Activated CD4-positive, alpha-beta T cell treated with anti-CD3 and anti-CD28 coated beads, Interleukin-2, amount 10 ng/mL, durations not matched to agents 7 days and 5 days (primary cell): ENCODE measurements around the gene TMEM170A. TPM values are rescaled to one million over a fixed set of nuclear protein-coding genes. Genes with fewer than 3 reads are reported as not detected.
A peak's percentile ranks its signal among the peaks of the same experiment; 100 is the strongest.
"Not testable (repeated sequence)": the region's sequence is repeated elsewhere in the genome, so short reads cannot be mapped to it uniquely, and the experiment has no call there.

Experiments
- CTCF ChIA-PET: fragments of 350-600 bp; sonication (Branson Sonifier 250); formaldehyde crosslinking; loops from one replicate; lab custom pipeline; 2021; ENCODE audit warnings: antibody characterized with exemption; lab: Charles Lee
- POLR2A ChIA-PET: fragments of 350-600 bp; sonication (Branson Sonifier 250); formaldehyde crosslinking; loops from one replicate; lab custom pipeline; 2021; ENCODE audit warnings: antibody characterized with exemption; lab: Charles Lee
- DNase-seq: peaks from one replicate; pipeline ENCODE4 v3.0.0-alpha.2; 2020
- H3K27ac Mint-ChIP-seq: one replicate; pipeline ENCODE4 v1.8.0; 2021; ENCODE audit warnings: mild to moderate bottlenecking, moderate library complexity, mixed read lengths
- H3K27me3 Mint-ChIP-seq: one replicate; pipeline ENCODE4 v1.8.0; 2021; ENCODE audit warnings: mixed read lengths
- H3K36me3 Mint-ChIP-seq: one replicate; pipeline ENCODE4 v1.8.0; 2021; ENCODE audit warnings: low read depth, mixed read lengths
- H3K4me1 Mint-ChIP-seq: one replicate; pipeline ENCODE4 v1.8.0; 2021; ENCODE audit warnings: mixed read lengths
- H3K4me3 Mint-ChIP-seq: one replicate; pipeline ENCODE4 v1.8.0; 2021; ENCODE audit warnings: mild to moderate bottlenecking, moderate library complexity, mixed read lengths
- H3K9me3 Mint-ChIP-seq: one replicate; pipeline ENCODE4 v1.8.0; 2021; ENCODE audit warnings: mixed read lengths
- total RNA-seq, 2 experiments: library from RNA; stranded (reverse); gene quantifications; one replicate each; pipeline ENCODE4 v1.2.3, GENCODE V29; 2021

The TMEM170A gene
- total RNA-seq, 2 experiments from 2014 or later, result 35.1 to 36.3 TPM

DNA sequence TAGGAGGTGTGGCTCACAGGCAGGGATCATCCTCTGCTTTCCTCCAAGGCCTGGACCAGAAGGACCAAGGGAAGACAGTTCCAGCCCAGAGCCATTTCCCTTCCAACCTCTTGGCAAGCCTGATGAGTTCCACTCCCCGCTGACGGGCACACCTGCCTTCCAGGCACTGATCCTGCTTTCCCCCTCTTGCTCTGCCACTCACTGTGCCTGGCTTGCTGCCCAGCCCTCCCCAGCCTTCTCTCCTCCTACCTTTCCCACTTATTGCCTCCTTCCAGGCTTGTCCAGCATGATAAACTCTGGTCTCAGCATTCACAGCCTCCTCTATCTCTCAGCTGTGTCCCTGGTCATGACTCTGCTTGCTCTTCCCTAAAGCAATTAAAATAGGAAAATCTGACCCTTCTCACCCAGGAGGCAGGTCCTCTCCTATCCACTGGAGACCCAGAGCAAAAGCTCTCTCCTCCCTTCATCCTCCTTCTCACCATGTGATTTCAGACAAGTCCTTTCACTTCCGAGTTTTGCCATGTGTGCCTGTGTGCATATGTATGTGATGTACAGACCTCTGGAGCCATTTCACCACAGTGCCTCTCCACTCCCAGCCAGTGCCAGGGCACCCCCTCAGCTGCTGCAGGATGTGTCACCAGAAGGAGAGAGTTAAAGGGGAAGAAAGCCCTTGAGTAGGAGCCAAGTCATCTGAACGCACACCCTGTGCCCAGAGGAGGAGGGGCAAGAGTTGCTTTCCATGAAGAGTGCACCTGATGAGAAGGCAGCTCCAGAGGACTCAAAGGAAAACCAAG is 13.4 kb upstream of the TMEM170A start:
- DNase-seq, result no peak
- POLR2A ChIA-PET, result no interaction called here
- CTCF ChIA-PET, result interaction anchor here (0.8 to 1.9 kb wide), 3 partner anchors 13 to 39 kb away, joined by 3 to 8 read pairs (median 5); partner anchors contain the start of gene CHST6
- H3K36me3 Mint-ChIP-seq, result no peaks in the 10 kb centered on the region
- H3K4me1 Mint-ChIP-seq, result peaks cover 2% of the 10 kb centered on the region
- H3K27ac Mint-ChIP-seq, result no peak overlapping the region
- no peak overlapping the region for H3K4me3 Mint-ChIP-seq
- no peaks in the 10 kb centered on the region for H3K9me3 Mint-ChIP-seq
- H3K27me3 Mint-ChIP-seq, result peaks cover 6% of the 10 kb centered on the region

DNA sequence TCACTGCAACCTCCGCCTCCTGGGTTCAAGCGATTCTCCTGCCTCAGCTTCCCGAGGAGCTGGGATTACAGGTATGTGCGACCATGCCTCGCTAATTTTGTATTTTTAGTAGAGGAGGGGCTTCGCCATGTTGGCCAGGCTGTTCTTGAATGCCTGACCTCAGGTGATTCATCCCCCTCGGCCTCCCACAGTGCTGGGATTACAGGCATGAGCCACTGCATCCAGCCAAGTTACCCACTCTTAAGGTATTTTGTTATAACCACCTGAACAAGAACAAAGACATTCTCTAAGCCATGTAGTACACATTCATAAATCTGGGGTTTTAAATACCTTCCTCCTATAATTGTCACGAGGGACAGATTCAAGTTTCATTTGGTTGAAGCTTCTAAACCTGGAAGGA is 12.3 kb upstream of the TMEM170A start:
- POLR2A ChIA-PET, result no interaction called here
- no peak overlapping the region for H3K27ac Mint-ChIP-seq

DNA sequence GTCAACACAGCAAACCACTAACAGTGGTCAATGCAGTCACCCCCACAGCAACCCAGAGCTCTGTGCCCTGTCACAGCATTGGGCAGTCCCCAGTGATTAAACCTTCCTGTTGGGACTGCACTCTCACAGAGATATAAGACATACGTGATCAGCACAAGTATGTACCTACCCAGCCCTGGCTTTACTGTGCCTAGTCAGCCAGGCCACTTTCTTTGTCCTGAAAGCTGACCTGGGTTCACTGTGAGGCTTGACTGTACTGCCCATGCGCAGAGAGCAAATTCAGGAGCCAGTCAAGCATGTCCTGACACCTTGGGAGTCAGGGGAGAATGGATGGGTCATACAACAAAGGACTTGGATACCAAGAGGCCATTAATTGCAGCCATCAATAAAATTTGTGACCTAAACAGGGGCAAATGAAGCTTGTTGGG is 10.9 kb upstream of the TMEM170A start:
- CTCF ChIA-PET, result interaction anchor here (1.6 kb wide), 1 partner anchor 10 kb away, joined by 4 read pairs; no protein-coding TSS in a partner anchor

More for the DNA sequence above, 12.3 kb upstream of the TMEM170A start:
- DNase-seq, result no peak
- H3K4me3 Mint-ChIP-seq, result no peak overlapping the region
- CTCF ChIA-PET, result interaction anchor here (0.7 to 1.9 kb wide), 6 partner anchors 12 to 157 kb away, joined by 3 to 8 read pairs (median 4); partner anchors contain the start of gene CHST6
- H3K9me3 Mint-ChIP-seq, result no peaks in the 10 kb centered on the region
- H3K27me3 Mint-ChIP-seq, result peaks cover 6% of the 10 kb centered on the region
- peaks cover 3% of the 10 kb centered on the region for H3K4me1 Mint-ChIP-seq
- no peaks in the 10 kb centered on the region for H3K36me3 Mint-ChIP-seq

DNA sequence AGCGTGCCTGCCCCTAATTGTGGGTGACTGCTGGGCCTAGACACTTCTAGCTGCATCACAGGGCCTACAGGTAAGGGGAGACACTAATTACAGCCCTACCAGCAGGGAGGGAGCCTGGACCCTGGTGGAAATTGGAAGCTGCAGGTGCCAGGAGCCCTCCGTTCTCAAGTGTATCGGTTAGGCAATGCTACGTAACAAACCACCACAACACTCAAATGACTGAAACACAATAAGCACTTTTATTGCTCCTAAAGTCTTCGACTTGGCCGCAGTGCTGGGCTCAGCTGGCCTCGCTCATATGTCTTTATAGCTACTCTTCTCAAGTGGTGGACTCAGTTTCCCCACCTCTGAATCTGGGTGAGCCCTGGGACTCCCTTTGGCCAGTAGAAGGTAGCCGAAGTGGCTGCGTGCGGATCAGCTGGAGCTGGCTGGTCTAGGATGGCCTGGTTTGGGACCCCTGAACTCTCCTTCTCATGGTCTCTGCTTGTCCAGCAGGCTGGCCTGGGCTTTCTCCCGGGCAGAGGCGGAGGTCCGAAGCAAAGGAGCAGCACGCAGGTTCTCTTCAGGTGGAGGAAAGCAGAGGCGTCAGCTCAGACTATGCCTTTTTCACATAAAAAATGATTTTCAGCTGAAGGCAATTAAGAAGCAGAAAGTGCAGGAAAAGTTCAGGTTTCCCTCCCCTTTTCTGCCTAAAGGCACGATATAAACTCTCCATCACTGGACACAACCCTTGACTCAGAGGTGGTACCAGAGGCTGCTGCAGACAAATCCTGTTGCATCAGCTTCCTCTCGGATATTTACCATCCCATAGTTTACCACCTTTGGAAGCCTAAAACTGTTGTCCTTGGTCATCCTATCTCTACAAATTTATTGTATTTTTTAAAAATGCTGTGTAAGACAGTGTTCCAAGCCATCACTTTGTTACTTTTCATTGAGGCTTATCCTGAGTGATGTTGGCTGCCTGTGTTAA is 8.7 kb upstream of the TMEM170A start:
- H3K4me1 Mint-ChIP-seq, result peaks cover 2% of the 10 kb centered on the region

More for the DNA sequence above, 10.9 kb upstream of the TMEM170A start:
- Mint-ChIP-seq H3K9me3 (no peaks in the 10 kb centered on the region), H3K4me1 (peaks cover 3% of the 10 kb centered on the region), H3K4me3 (no peak overlapping the region), H3K27ac (no peak overlapping the region), H3K36me3 (no peaks in the 10 kb centered on the region), H3K27me3 (peaks cover 6% of the 10 kb centered on the region)
- POLR2A ChIA-PET, result no interaction called here
- DNase-seq, result no peak

DNA sequence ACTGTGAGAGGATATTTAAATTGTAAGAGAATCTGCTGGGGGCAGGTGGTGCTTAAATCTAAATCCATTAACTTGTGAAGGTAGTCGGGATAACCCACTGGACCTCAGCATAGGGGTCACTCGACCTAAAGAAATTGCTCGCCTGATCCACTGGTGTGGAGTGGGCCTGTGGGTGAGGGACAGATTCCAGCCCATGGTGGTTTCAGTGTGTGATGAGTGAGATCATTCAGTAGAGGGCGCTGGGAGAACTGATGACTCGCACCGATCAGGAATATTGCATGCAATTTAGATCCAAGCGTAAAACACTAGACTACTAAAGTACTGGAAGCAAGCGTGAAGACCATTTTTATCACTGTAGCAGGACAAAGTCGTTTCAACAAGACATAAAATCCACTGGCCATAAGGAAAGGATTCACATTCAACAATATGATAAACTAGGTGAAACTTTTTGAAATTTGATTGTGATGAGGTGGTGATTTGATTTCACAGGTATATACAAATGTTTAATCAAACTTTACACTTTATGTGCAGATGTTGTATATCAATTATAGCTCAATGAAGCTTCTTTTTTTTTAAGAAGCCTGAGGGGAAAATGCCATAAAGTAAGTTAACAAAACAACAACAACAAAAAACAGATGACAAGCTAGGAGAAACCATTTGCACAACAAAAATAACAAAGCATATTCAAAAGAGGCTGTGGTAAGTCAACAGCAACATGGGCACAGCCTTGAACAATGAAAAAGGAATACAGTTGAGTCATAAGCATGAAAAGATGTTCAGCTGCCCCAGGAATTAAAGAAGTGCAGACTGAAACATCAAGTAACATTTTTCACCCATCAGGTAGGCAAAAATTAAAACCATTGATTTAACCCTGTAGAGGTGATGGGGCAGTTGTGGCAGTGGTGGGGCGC is 7.5 kb upstream of the TMEM170A start:
- CTCF ChIA-PET, result interaction anchor here (1.0 to 1.9 kb wide), 8 partner anchors 8 to 292 kb away, joined by 3 to 8 read pairs (median 4); no protein-coding TSS in a partner anchor
- peak; percentile 54 for DNase-seq
- Mint-ChIP-seq H3K27ac (no peak overlapping the region), H3K27me3 (no peaks in the 10 kb centered on the region), H3K4me3 (no peak overlapping the region), H3K4me1 (peaks cover 1% of the 10 kb centered on the region), H3K9me3 (no peaks in the 10 kb centered on the region), H3K36me3 (no peaks in the 10 kb centered on the region)
- POLR2A ChIA-PET, result interaction anchor here (0.6 kb wide), 1 partner anchor 1699 kb away, joined by 3 read pairs; no protein-coding TSS in a partner anchor

More for the DNA sequence above, 8.7 kb upstream of the TMEM170A start:
- no peaks in the 10 kb centered on the region for H3K36me3 Mint-ChIP-seq
- POLR2A ChIA-PET, result no interaction called here
- H3K4me3 Mint-ChIP-seq, result no peak overlapping the region
- H3K9me3 Mint-ChIP-seq, result no peaks in the 10 kb centered on the region
- no peak overlapping the region for H3K27ac Mint-ChIP-seq
- CTCF ChIA-PET, result interaction anchor here (1.1 to 1.9 kb wide), 5 partner anchors 8 to 291 kb away, joined by 3 to 5 read pairs (median 5); no protein-coding TSS in a partner anchor
- no peak for DNase-seq
- peaks cover 5% of the 10 kb centered on the region for H3K27me3 Mint-ChIP-seq

DNA sequence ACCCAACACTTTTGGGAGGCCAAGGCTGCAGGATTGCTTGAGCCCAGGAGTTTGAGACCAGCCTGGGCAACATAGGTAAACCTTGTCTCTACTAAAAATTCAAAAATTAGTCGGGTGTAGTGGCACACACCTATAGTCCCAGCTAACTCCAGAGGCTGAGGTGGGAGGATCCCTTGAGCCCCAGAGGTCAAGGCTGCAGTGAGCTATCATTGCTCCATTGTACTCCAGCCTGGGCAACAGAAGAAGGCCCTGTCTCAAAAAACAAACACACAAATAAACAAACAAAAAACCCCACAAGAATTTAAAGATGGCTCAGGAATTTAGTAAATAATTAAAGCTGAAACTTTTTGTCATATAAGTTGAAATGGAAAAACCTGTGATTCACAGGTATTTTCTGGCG is 2.3 kb upstream of the TMEM170A start:
- ChIA-PET CTCF (no interaction called here), POLR2A (no interaction called here)
- peaks cover 7% of the 10 kb centered on the region for H3K36me3 Mint-ChIP-seq

DNA sequence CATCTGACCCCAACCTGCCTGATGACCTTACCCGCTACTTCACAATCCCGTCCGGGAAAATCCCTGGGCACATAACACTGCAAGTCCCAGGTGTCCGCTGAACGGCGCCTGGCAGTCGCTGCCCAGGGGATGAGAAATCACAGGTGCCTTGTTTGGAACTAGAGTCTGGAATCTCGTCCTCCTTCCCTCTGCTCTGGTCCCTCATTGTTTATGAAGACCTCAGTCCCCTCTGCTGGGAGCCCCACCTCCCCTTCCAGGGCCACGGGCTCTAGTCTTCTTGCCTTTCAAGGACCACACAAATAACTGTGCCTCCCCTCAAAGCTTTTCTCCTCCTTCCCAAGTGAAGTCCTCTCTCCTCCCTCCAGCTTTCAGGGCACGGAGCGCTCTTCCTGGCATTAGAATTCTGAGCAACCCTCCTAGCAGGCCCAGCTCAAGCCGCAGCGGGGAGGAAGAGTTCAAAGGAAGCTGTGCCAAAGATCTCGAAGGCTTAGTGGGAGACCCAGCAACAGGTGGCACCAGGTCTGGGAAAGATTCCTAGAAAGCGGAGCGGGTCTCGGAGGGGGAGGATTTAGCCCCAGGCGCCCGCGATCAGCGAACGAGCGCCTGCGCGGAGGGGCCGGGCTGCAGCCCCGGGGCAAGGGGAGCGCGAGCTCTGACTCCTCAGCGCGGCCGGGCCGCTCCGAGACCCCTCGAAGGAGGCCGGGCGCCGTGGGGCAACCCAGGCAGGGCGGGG is 934 bp downstream of the TMEM170A start:
- H3K27me3 Mint-ChIP-seq, H3K9me3 Mint-ChIP-seq, POLR2A ChIA-PET: not testable (repeated sequence)
- CTCF ChIA-PET, result interaction anchor here (0.7 to 2.5 kb wide), 12 partner anchors 8 to 264 kb away, joined by 3 to 15 read pairs (median 4); partner anchors contain the start of gene ADAT1
- Mint-ChIP-seq H3K4me3 (peak overlapping the region; percentile 83), H3K36me3 (peaks cover 24% of the 10 kb centered on the region), H3K27ac (peak overlapping the region; percentile 91), H3K4me1 (peaks cover 42% of the 10 kb centered on the region)
- DNase-seq, result peak; percentile 29

More for the DNA sequence above, 2.3 kb upstream of the TMEM170A start:
- Mint-ChIP-seq H3K27me3 (no peaks in the 10 kb centered on the region), H3K9me3 (no peaks in the 10 kb centered on the region), H3K4me1 (peaks cover 22% of the 10 kb centered on the region), H3K4me3 (no peak overlapping the region), H3K27ac (no peak overlapping the region)
- DNase-seq, result no peak

DNA sequence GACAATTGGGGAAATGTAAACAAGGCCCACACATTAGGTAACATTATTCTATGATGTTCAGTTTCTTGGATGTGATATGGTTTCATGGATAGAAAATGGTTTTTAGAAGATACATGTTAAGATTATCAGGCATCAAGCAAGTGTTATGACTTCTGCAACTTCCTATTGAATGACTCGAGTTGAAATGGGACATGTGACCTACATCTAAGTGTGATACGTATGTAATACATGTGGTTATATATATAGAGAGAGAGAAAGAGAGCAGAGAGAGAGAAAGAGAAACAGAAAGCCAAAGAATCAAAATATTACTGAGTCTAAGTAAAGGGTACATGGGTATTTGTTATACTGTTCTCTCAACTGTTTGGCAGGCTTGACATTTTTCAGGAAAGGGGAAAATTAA is 1.7 kb downstream of the TMEM170A start:
- H3K4me3 Mint-ChIP-seq, result peak overlapping the region; percentile 83
- H3K27me3 Mint-ChIP-seq, result no peaks in the 10 kb centered on the region
- no peaks in the 10 kb centered on the region for H3K9me3 Mint-ChIP-seq
- CTCF ChIA-PET, result interaction anchor here (0.6 to 1.4 kb wide), 2 partner anchors 8 to 49 kb away, joined by 3 read pairs; no protein-coding TSS in a partner anchor
- peaks cover 24% of the 10 kb centered on the region for H3K36me3 Mint-ChIP-seq
- POLR2A ChIA-PET, result no interaction called here
- H3K27ac Mint-ChIP-seq, result peak overlapping the region; percentile 91
- DNase-seq, result peak; percentile 24
- H3K4me1 Mint-ChIP-seq, result peaks cover 45% of the 10 kb centered on the region

DNA sequence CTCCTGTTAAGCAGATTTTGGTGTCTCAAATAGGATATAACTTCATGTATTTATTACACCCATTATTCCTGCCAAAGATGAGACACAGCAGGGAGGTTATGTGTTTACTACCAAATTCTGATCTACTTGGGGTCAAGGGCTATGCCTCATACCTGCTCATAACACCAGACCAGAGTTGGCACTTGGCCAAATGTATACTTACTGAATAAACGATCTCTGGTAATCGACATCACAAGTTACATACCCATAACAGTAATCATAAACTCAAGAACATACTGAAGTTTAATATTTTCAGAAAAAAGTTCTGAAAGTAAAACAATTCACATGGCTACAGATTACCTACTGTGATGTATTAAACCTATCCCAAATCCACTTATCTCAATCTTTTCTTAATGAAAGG is 2.9 kb downstream of the TMEM170A start:
- ChIA-PET POLR2A (no interaction called here), CTCF (no interaction called here)
- Mint-ChIP-seq H3K9me3 (no peaks in the 10 kb centered on the region), H3K4me3 (no peak overlapping the region), H3K27me3 (no peaks in the 10 kb centered on the region), H3K36me3 (peaks cover 24% of the 10 kb centered on the region), H3K27ac (peak overlapping the region; percentile 91), H3K4me1 (peaks cover 47% of the 10 kb centered on the region)
- no peak for DNase-seq

DNA sequence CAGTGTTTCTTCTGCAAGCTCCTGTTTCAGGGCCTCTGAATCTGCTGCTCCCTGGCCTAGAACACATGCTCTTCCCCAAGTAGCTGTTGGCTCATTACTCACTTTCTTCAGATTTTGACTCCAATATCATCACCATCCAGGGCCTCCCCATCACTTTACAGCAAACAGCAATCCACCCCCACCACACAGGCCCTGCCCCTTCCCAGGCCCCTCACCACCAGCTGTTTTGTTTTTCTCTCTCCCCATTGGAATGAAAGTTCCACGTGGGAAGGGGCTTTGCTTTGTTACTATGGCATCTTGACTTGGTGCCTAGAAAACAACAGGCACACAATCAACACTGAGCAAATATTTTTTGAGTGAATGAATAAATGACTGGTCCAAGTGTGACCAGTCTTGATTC is 4.0 kb downstream of the TMEM170A start:
- peaks cover 24% of the 10 kb centered on the region for H3K36me3 Mint-ChIP-seq
- H3K4me1 Mint-ChIP-seq, result peaks cover 49% of the 10 kb centered on the region
- ChIA-PET POLR2A (no interaction called here), CTCF (no interaction called here)
- H3K4me3 Mint-ChIP-seq, result no peak overlapping the region
- DNase-seq, result no peak
- H3K27me3 Mint-ChIP-seq, result no peaks in the 10 kb centered on the region
- no peaks in the 10 kb centered on the region for H3K9me3 Mint-ChIP-seq
- H3K27ac Mint-ChIP-seq, result peak overlapping the region; percentile 1

DNA sequence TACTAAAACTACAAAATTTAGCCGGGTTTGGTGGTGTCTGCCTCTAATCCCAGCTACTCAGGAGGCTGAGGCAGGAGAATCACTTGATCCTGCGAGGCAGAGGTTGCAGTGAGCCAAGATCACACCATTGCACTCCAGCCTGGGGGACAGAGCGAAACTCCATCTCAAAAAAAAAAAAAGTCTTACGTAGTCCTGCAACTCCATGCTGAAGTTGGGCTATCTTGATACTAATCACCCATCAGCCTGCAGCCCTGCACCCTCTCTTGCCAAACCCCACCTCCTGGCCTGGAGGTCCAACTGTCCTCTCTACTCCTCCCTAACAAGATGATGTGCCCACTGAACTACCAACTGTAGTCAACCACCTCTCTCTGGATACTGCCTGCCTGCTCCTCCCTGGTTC is 4.8 kb downstream of the TMEM170A start:
- Mint-ChIP-seq H3K36me3 (peaks cover 24% of the 10 kb centered on the region), H3K27me3 (no peaks in the 10 kb centered on the region), H3K4me3 (no peak overlapping the region), H3K4me1 (peaks cover 46% of the 10 kb centered on the region), H3K27ac (no peak overlapping the region), H3K9me3 (no peaks in the 10 kb centered on the region)
- no peak for DNase-seq
- POLR2A ChIA-PET, result no interaction called here
- CTCF ChIA-PET, result no interaction called here
